Measurements from ENCODE around the gene VEGFC.

DNA sequence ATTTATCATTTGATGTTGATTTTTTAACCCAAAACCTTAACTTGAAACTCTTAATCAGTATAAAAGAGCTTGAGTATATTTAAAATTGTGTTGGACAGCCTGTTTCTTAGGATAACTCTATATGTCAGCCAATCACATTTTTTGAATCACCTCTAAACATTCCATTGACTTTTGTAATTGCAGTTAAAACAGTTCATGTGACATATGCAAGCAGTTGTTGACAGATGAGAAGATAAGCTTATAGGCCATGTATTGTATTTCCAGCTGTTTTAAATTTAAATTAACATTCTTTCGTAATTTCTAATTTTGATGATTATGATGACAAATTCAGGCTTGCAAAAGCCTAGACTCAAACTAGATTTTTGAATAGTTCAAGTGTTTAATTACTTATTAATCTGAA, 17.4 kb downstream of the VEGFC start:
- TF ChIP-seq SUZ12 (IDR thresholded peaks at IDR 0.05; ENCODE audit: unreplicated experiment), result no peak
- TF ChIP-seq BRCA1 (IDR thresholded peaks at IDR 0.05; ENCODE audit: low read depth, low read length), result no peak
- TF ChIP-seq, protein P1, sequence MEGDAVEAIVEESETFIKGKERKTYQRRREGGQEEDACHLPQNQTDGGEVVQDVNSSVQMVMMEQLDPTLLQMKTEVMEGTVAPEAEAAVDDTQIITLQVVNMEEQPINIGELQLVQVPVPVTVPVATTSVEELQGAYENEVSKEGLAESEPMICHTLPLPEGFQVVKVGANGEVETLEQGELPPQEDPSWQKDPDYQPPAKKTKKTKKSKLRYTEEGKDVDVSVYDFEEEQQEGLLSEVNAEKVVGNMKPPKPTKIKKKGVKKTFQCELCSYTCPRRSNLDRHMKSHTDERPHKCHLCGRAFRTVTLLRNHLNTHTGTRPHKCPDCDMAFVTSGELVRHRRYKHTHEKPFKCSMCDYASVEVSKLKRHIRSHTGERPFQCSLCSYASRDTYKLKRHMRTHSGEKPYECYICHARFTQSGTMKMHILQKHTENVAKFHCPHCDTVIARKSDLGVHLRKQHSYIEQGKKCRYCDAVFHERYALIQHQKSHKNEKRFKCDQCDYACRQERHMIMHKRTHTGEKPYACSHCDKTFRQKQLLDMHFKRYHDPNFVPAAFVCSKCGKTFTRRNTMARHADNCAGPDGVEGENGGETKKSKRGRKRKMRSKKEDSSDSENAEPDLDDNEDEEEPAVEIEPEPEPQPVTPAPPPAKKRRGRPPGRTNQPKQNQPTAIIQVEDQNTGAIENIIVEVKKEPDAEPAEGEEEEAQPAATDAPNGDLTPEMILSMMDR (IDR thresholded peaks at IDR 0.05 in 2 of 3, conservative IDR thresholded peaks at IDR 0.05 in 1 of 3; ENCODE audit: control insufficient read depth in 2 of 3, extremely low read depth in 1 of 3, insufficient read depth in 1 of 3, low read depth in 3 of 3, low read length in 3 of 3), result no peak
- no peak for TF ChIP-seq CEBPB (IDR thresholded peaks at IDR 0.05; ENCODE audit: borderline replicate concordance in 1 of 2, low read depth in 2 of 2, low read length in 2 of 2)
- TF ChIP-seq, protein P2, sequence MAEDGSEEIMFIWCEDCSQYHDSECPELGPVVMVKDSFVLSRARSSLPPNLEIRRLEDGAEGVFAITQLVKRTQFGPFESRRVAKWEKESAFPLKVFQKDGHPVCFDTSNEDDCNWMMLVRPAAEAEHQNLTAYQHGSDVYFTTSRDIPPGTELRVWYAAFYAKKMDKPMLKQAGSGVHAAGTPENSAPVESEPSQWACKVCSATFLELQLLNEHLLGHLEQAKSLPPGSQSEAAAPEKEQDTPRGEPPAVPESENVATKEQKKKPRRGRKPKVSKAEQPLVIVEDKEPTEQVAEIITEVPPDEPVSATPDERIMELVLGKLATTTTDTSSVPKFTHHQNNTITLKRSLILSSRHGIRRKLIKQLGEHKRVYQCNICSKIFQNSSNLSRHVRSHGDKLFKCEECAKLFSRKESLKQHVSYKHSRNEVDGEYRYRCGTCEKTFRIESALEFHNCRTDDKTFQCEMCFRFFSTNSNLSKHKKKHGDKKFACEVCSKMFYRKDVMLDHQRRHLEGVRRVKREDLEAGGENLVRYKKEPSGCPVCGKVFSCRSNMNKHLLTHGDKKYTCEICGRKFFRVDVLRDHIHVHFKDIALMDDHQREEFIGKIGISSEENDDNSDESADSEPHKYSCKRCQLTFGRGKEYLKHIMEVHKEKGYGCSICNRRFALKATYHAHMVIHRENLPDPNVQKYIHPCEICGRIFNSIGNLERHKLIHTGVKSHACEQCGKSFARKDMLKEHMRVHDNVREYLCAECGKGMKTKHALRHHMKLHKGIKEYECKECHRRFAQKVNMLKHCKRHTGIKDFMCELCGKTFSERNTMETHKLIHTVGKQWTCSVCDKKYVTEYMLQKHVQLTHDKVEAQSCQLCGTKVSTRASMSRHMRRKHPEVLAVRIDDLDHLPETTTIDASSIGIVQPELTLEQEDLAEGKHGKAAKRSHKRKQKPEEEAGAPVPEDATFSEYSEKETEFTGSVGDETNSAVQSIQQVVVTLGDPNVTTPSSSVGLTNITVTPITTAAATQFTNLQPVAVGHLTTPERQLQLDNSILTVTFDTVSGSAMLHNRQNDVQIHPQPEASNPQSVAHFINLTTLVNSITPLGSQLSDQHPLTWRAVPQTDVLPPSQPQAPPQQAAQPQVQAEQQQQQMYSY (CRISPR knock-in tag; IDR thresholded peaks at IDR 0.05), result no peak
- TF ChIP-seq BACH1 (IDR thresholded peaks at IDR 0.05; ENCODE audit: borderline replicate concordance), result no peak
- TF ChIP-seq ZNF217 (IDR thresholded peaks at IDR 0.05), result no peak
- no peak for TF ChIP-seq HCFC1 (IDR thresholded peaks at IDR 0.05; ENCODE audit: low read length)
- TF ChIP-seq SIN3A (IDR thresholded peaks at IDR 0.05; ENCODE audit: low read depth, low read length), result no peak
- no peak for TF ChIP-seq JUND (IDR thresholded peaks at IDR 0.05; ENCODE audit: low read depth, low read length)
- TF ChIP-seq RAD21 (IDR thresholded peaks at IDR 0.05; ENCODE audit: insufficient read depth, low read depth, low read length), result no peak
- no peak for TF ChIP-seq POLR2A (IDR thresholded peaks at IDR 0.05; ENCODE audit: low read depth, low read length)
